ENCODE data around the gene ADAMTSL2. TPM values are rescaled to one million over a fixed set of nuclear protein-coding genes. Genes with fewer than 3 reads are reported as not detected.

ADAMTSL2 gene
- total and polyA plus RNA-seq, 5 donors from 2014 or later: not detected

DNA sequence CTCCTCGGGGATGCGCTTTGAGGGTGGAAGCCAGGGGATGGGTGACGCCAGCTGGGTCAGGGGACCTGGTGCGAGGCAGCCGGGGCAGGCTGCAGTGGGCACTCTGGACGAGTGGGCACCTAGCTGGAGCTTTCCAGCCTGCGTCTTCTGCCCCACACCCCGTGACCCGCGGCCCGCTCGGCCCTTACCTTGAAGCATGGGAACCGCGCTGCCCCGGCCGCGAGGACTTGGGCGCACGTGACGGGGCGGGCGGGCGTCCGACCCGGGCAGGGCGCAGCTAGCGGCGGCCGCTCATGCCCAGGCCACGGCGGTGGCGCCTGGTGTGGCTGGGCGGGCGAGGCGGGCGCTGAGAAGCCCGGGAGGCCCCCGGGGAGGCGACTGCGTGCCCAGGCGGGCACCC lies 74.4 kb downstream of the ADAMTSL2 start:
- Mint-ChIP-seq H3K4me3 (no peak overlapping the region), H3K4me1 (peaks cover 0 to 11% (median 0%) of the 10 kb centered on the region in 4 donors), H3K27ac (no peak overlapping the region), H3K27me3 (peaks cover 43% of the 10 kb centered on the region), H3K9me3 (peaks cover 0 to 6% (median 0%) of the 10 kb centered on the region in 7 donors), H3K36me3 (no peaks in the 10 kb centered on the region)
- no peak for ATAC-seq (ENCODE audit: low read depth in 2 of 2)
- Histone ChIP-seq H3K4me3 (ENCODE audit: low read depth, low read length) (no peak overlapping the region), H3K27ac (ENCODE audit: insufficient read depth, low read length, poor library complexity, severe bottlenecking) (no peak overlapping the region), H3K36me3 (ENCODE audit: control insufficient read depth, insufficient read depth, low read length) (no peaks in the 10 kb centered on the region), H3K4me1 (ENCODE audit: control insufficient read depth, insufficient read depth, low read length, poor library complexity, severe bottlenecking) (no peaks in the 10 kb centered on the region), H3K9me3 (ENCODE audit: control insufficient read depth in 2 of 2, low read length in 2 of 2) (no peaks in the 10 kb centered on the region), H3K27me3 (ENCODE audit: control insufficient read depth, insufficient read depth, low read length) (peaks cover 2% of the 10 kb centered on the region)
- no peak for DNase-seq

DNA sequence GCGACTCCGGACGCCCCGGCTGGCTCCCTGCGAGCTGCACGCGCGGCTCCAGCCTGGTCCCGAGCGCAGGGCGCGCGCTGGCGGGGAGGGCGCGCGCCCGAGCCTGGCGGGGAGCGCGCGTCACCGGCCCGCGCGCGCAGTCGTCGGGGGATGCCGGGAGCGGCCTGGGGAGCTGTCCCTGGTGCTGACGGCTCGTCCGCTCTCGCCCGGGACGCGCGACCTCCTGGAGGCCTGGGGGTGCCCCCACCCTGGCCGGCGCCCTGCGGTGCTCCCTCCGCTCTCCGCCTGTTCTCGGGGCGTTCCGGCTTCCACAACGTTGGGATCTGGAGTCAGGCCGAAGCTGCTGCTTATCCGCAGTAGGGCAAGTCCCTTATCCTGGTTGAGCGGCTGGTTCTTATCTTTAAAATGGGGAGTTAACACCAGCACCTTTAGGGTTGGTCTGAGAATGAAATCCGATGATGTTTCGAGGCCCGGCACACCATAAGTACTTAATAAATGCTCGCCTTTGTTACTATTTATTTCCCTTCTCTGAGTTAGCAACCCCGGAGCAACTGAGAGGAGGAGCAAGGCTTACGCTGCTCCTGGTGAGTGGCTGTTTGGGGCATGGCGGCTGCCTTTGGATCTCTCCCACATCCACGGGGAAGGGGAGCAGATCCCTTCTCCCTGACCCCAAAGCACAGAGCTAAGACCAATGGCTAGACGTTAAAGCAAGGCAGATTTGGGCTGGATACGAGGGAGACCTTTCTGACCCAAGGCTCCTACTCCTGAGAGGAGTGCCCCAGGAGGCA lies 75.0 kb downstream of the ADAMTSL2 start, which contains the start of gene FAM163B:
Gene FAM163B (minus strand): TSS at position 79 of the 788 bp plus-strand sequence. CDS start 29,166 bp downstream, outside the sequence.
- Mint-ChIP-seq H3K9me3 (peaks cover 0 to 6% (median 0%) of the 10 kb centered on the region in 7 donors), H3K4me1 (peaks cover 0 to 7% (median 0%) of the 10 kb centered on the region in 4 donors), H3K27me3 (peaks cover 43% of the 10 kb centered on the region), H3K4me3 (peak within 1 kb of the TSS in 1 of 4 donors; percentile 48), H3K27ac (no peak within 1 kb of the TSS), H3K36me3 (no peaks in the 10 kb centered on the region)
- Histone ChIP-seq H3K27me3 (ENCODE audit: control insufficient read depth, insufficient read depth, low read length) (peaks cover 2% of the 10 kb centered on the region), H3K27ac (ENCODE audit: insufficient read depth, low read length, poor library complexity, severe bottlenecking) (no peak within 1 kb of the TSS), H3K9me3 (ENCODE audit: control insufficient read depth in 2 of 2, low read length in 2 of 2) (no peaks in the 10 kb centered on the region), H3K4me1 (ENCODE audit: control insufficient read depth, insufficient read depth, low read length, poor library complexity, severe bottlenecking) (no peaks in the 10 kb centered on the region), H3K4me3 (ENCODE audit: low read depth, low read length) (no peak within 1 kb of the TSS), H3K36me3 (ENCODE audit: control insufficient read depth, insufficient read depth, low read length) (no peaks in the 10 kb centered on the region)
- peak in 2 of 3 donors; percentile 4 to 15 for DNase-seq
- ATAC-seq (ENCODE audit: low read depth in 2 of 2): no peak

DNA sequence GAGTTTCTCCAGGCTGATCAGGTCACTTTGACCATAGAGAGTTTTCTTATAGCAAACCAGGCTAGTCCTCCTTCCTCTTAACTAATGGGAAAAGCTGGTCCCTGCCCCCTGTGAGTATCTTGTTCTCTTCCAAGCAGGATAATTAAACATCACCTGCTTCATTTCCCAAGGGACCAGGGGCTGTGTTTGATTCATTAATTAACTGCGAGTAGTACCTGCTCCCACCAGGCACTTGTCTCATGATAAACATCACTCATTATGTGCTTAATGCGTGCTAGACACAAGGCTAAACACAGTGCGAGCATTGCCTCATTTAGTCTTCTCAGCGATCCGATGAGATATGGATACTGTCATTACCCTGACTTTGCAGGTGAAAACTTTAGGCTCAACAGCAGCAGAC lies 76.3 kb downstream of the ADAMTSL2 start:
- Histone ChIP-seq H3K36me3 (ENCODE audit: control insufficient read depth, insufficient read depth, low read length) (no peaks in the 10 kb centered on the region), H3K27ac (ENCODE audit: insufficient read depth, low read length, poor library complexity, severe bottlenecking) (no peak overlapping the region), H3K27me3 (ENCODE audit: control insufficient read depth, insufficient read depth, low read length) (peaks cover 2% of the 10 kb centered on the region), H3K4me3 (ENCODE audit: low read depth, low read length) (no peak overlapping the region), H3K4me1 (ENCODE audit: control insufficient read depth, insufficient read depth, low read length, poor library complexity, severe bottlenecking) (no peaks in the 10 kb centered on the region), H3K9me3 (ENCODE audit: control insufficient read depth in 2 of 2, low read length in 2 of 2) (no peaks in the 10 kb centered on the region)
- Mint-ChIP-seq H3K4me1 (peaks cover 0 to 7% (median 0%) of the 10 kb centered on the region in 4 donors), H3K36me3 (no peaks in the 10 kb centered on the region), H3K27ac (no peak overlapping the region), H3K4me3 (no peak overlapping the region), H3K9me3 (peaks cover 0 to 5% (median 0%) of the 10 kb centered on the region in 7 donors), H3K27me3 (peaks cover 41% of the 10 kb centered on the region)
- ATAC-seq (ENCODE audit: low read depth in 2 of 2) (no peak), DNase-seq (no peak)

DNA sequence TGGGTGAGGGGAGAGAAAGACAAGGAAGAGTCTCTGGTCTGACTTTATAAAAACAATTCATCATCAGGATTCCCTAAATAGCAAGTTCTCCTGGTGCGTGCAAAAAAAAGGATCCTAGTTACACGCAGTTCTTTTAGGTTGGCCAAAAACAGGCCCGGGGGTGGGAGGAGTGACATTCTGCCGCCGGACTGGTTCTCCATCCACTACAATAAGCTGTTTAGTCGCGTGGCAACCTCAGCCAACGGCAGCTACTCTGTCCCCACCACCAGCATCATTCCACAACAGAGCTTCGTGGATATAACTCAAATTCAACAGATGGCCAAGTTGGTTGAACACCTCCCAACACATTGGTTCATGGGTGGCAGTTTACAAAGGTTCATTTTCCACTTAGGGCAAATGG lies 77.5 kb downstream of the ADAMTSL2 start:
- Histone ChIP-seq H3K27ac (ENCODE audit: insufficient read depth, low read length, poor library complexity, severe bottlenecking) (no peak overlapping the region), H3K36me3 (ENCODE audit: control insufficient read depth, insufficient read depth, low read length) (no peaks in the 10 kb centered on the region), H3K4me1 (ENCODE audit: control insufficient read depth, insufficient read depth, low read length, poor library complexity, severe bottlenecking) (no peaks in the 10 kb centered on the region), H3K9me3 (ENCODE audit: control insufficient read depth in 2 of 2, low read length in 2 of 2) (no peaks in the 10 kb centered on the region), H3K27me3 (ENCODE audit: control insufficient read depth, insufficient read depth, low read length) (peaks cover 2% of the 10 kb centered on the region), H3K4me3 (ENCODE audit: low read depth, low read length) (no peak overlapping the region)
- DNase-seq (no peak), ATAC-seq (ENCODE audit: low read depth in 2 of 2) (no peak)
- Mint-ChIP-seq H3K4me3 (no peak overlapping the region), H3K4me1 (peaks cover 0 to 7% (median 0%) of the 10 kb centered on the region in 4 donors), H3K36me3 (no peaks in the 10 kb centered on the region), H3K27ac (no peak overlapping the region), H3K9me3 (peaks cover 0 to 3% (median 0%) of the 10 kb centered on the region in 7 donors), H3K27me3 (peaks cover 38% of the 10 kb centered on the region)

DNA sequence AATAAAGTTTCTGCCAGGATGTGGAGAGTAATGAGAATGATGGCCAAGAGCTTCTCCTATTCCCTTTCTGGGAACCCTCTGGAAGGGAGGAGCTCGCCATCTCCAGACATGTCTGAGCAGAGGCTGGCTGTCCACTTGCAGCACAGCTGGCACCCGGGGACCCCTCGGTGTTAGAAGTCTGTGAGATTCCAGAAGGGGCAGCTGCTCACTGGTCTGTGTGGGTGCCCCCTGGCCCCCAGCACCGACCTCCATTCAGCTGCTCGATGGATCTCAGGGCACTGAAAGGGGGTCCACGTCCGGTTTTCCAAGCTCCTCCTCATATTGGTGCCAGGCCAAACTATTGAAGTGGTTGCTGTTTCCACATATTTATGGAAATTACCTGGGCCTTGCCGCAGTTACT lies 78.3 kb downstream of the ADAMTSL2 start:
- Mint-ChIP-seq H3K9me3 (peaks cover 0 to 2% (median 0%) of the 10 kb centered on the region in 7 donors), H3K27ac (no peak overlapping the region), H3K4me3 (no peak overlapping the region), H3K4me1 (peaks cover 0 to 7% (median 0%) of the 10 kb centered on the region in 4 donors), H3K36me3 (no peaks in the 10 kb centered on the region), H3K27me3 (peaks cover 30% of the 10 kb centered on the region)
- H3K4me3 ChIP-seq (ENCODE audit: low read depth, low read length): no peak overlapping the region
- no peaks in the 10 kb centered on the region for H3K36me3 ChIP-seq (ENCODE audit: control insufficient read depth, insufficient read depth, low read length)
- DNase-seq (no peak), ATAC-seq (ENCODE audit: low read depth in 2 of 2) (no peak)
- H3K9me3 ChIP-seq (ENCODE audit: control insufficient read depth in 2 of 2, low read length in 2 of 2): no peaks in the 10 kb centered on the region
- H3K27me3 ChIP-seq (ENCODE audit: control insufficient read depth, insufficient read depth, low read length): peaks cover 2% of the 10 kb centered on the region
- H3K27ac ChIP-seq (ENCODE audit: insufficient read depth, low read length, poor library complexity, severe bottlenecking): no peak overlapping the region
- H3K4me1 ChIP-seq (ENCODE audit: control insufficient read depth, insufficient read depth, low read length, poor library complexity, severe bottlenecking): no peaks in the 10 kb centered on the region

DNA sequence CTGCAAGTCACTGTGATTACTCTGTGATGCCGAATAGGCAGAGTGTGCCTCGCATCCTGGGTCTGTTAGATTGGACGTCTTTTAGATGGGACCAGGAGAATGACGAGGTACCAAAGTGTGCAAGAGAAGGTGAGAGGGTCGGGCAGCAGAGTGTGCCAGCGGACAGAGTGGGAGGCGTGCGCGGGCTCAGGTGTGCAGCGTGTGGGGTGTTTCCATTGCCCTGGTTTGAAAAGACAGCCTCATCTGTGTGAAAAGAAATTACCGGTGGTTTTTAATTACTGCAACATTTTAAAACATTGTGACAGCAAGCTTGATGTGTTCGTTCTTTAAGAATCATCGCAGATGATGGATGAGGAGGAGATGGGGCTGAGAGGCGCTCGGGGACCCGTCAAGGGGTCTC lies 78.9 kb downstream of the ADAMTSL2 start:
- no peaks in the 10 kb centered on the region for H3K36me3 Mint-ChIP-seq
- H3K36me3 ChIP-seq (ENCODE audit: control insufficient read depth, insufficient read depth, low read length): no peaks in the 10 kb centered on the region

DNA sequence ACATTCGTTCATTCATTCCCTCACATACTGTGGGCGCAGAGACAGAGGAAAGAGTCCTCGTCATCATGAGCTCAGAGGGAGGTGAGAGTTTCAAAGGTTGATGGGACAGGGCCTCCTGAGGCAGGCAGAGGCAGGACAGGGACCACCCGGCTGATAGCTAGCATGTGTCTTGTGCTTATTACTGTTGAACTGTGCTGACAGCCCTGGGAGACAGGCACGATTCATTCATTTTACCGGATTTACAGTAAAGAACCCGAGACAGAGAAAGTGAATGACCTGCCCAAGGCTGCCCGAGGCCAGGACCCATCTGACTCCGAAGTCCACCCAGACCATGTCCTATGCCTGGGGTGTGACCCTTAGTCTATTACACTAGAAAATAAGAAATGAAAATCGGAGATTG lies 79.6 kb downstream of the ADAMTSL2 start:
- Histone ChIP-seq H3K36me3 (ENCODE audit: control insufficient read depth, insufficient read depth, low read length) (no peaks in the 10 kb centered on the region), H3K27me3 (ENCODE audit: control insufficient read depth, insufficient read depth, low read length) (no peaks in the 10 kb centered on the region), H3K4me3 (ENCODE audit: low read depth, low read length) (no peak overlapping the region), H3K27ac (ENCODE audit: insufficient read depth, low read length, poor library complexity, severe bottlenecking) (no peak overlapping the region), H3K9me3 (ENCODE audit: control insufficient read depth in 2 of 2, low read length in 2 of 2) (no peaks in the 10 kb centered on the region), H3K4me1 (ENCODE audit: control insufficient read depth, insufficient read depth, low read length, poor library complexity, severe bottlenecking) (no peaks in the 10 kb centered on the region)
- Mint-ChIP-seq H3K4me3 (no peak overlapping the region), H3K36me3 (no peaks in the 10 kb centered on the region), H3K9me3 (peaks cover 0 to 2% (median 0%) of the 10 kb centered on the region in 7 donors), H3K27me3 (peaks cover 32% of the 10 kb centered on the region), H3K4me1 (peaks cover 0 to 8% (median under 1%) of the 10 kb centered on the region in 4 donors), H3K27ac (no peak overlapping the region)
- no peak for ATAC-seq (ENCODE audit: low read depth in 2 of 2)
- no peak for DNase-seq

More for the DNA sequence above, 78.9 kb downstream of the ADAMTSL2 start:
- Mint-ChIP-seq H3K4me3 (no peak overlapping the region), H3K27ac (no peak overlapping the region), H3K27me3 (peaks cover 27% of the 10 kb centered on the region), H3K9me3 (peaks cover 0 to 2% (median 0%) of the 10 kb centered on the region in 7 donors), H3K4me1 (peaks cover 0 to 5% (median 0%) of the 10 kb centered on the region in 4 donors)
- H3K27ac ChIP-seq (ENCODE audit: insufficient read depth, low read length, poor library complexity, severe bottlenecking): no peak overlapping the region
- no peak for DNase-seq
- H3K4me3 ChIP-seq (ENCODE audit: low read depth, low read length): no peak overlapping the region
- H3K9me3 ChIP-seq (ENCODE audit: control insufficient read depth in 2 of 2, low read length in 2 of 2): no peaks in the 10 kb centered on the region
- no peaks in the 10 kb centered on the region for H3K4me1 ChIP-seq (ENCODE audit: control insufficient read depth, insufficient read depth, low read length, poor library complexity, severe bottlenecking)
- no peaks in the 10 kb centered on the region for H3K27me3 ChIP-seq (ENCODE audit: control insufficient read depth, insufficient read depth, low read length)
- ATAC-seq (ENCODE audit: low read depth in 2 of 2): no peak

Measured in CD4-positive, CD25-positive, alpha-beta regulatory T cell (primary cell).